A549 (cell line): Measurements from ENCODE around the gene ADGRG1.

Experiments used
- CHD2 ChIP-seq: fragments of 150-350 bp; IDR thresholded peaks from 2 replicates; pipeline ENCODE4 v1.6.1; 2014; ENCODE audit warnings: low read length; ENCODE audit not compliant: partially characterized antibody
- CTCF ChIP-seq: fragments of >200 bp; sonication (Bioruptor Twin); formaldehyde crosslinking; IDR thresholded peaks from 3 replicates; pipeline ENCODE4 v1.5.1; 2016
- E2F6 ChIP-seq: IDR thresholded peaks from 2 replicates; pipeline ENCODE4 v1.6.1; 2012; ENCODE audit warnings: low read depth, borderline replicate concordance
- FOSL2 ChIP-seq, 2 experiments: fragments of 450-650 bp in 1 of 2; fragments of >200 bp in 1 of 2; sonication (Bioruptor Twin) in 1 of 2; formaldehyde crosslinking; IDR thresholded peaks; 2 replicates each; pipeline versions ENCODE4 v1.5.0 to v1.6.1; 2016 to 2020; ENCODE audit warnings: mild to moderate bottlenecking in 1 of 2, moderate library complexity in 1 of 2
- JUNB ChIP-seq: fragments of >200 bp; sonication (Bioruptor Twin); formaldehyde crosslinking; IDR thresholded peaks from 2 replicates; pipeline ENCODE4 v1.6.1; 2016
- MYC ChIP-seq: IDR thresholded peaks from 2 replicates; pipeline ENCODE4 v1.6.1; 2012; ENCODE audit warnings: mild to moderate bottlenecking, inconsistent platforms, low read length, improper control_type of control experiment, borderline replicate concordance
- PBX3 ChIP-seq: IDR thresholded peaks from 2 replicates; pipeline ENCODE4 v1.6.1; 2012
- POLR2A ChIP-seq: IDR thresholded peaks from 2 replicates; pipeline ENCODE4 v1.6.1; 2012; ENCODE audit warnings: mild to moderate bottlenecking, low read length
- RFX5 ChIP-seq: fragments of 450-650 bp; IDR thresholded peaks from 2 replicates; pipeline ENCODE4 v1.7.1; 2014; ENCODE audit warnings: antibody characterized with exemption, mild to moderate bottlenecking, moderate library complexity

GRCh38 chr16:57604177-57604576, 24.3 kb upstream of the ADGRG1 start:
- TF ChIP-seq JUNB (no peak), RFX5 (no peak), MYC (no peak), PBX3 (no peak), CTCF (no peak), CHD2 (no peak), E2F6 (no peak), POLR2A (no peak), FOSL2 (IDR thresholded peaks at IDR 0.05) (no peak), FOSL2 (CRISPR knock-in tag; IDR thresholded peaks at IDR 0.05) (no peak)
